Stimulated activated naive CD4-positive, alpha-beta T cell (primary cell): Measurements from ENCODE around the gene INAFM1.

Source experiments
- DNase-seq, 6 experiments: peaks; one replicate each; lab custom pipeline; 2025; lab: John Stamatoyannopoulos, UW

INAFM1 gene

GRCh38 chr19:47309608-47310007 lies 34.9 kb downstream of the INAFM1 start, which contains the start of gene C5AR1:
C5AR1 (plus strand) TSS chr19:47309861; CDS start chr19:47309896, 35 bp downstream.
- DNase-seq = no peak

DNA sequence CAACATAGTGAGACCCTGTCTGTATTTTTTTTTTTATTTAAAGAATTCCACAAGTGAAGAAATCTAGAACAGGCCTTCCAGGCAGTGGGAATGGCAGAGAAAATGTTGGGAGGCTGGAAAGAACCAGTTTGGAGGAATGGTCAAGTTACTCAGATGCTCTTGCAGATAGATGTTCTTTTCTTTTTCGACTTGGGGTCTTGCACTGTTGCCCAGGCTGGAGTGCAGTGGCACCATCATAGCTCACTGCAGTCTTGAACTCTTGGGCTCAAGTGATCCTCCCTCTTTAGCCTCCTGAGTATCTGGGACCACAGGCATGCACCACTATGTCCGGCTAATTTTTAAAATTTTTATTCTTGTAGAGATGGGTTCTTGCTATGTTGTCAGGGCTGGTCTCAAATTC lies 35.6 kb downstream of the INAFM1 start:
- DNase-seq = no peak

- DNase-seq = no peak
These were observed 36.1 kb downstream of the INAFM1 start for GRCh38 chr19:47310819-47311218.

DNA sequence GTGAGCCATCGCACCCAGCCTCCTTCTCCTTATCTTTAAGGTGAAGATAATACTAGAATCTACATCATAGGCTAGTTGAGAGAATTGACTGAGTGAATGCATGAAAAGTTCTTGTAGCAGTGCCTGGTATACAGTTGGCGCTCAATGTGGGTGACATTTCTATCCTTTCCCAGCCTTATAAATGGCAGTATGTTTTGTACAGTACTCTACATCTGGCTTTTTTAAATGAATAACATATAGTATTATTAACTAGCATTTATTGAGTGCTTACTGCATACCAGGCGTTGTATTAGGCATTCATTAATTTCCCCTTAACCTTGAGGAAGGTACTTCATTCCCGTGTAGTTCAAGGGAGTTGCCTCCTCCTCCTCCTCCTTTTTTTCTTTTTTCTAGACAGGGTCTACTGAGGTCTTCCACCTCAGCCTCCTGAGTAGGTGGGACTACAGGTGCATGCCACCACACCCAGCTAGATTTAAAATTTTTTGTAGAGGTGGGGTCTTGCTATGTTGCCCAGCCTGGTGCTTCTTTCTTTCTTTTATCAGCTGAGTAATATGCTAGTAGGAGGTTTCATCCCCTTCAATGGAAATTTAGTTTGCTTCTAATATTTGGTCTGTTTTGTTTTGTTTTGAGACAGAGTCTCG lies 37.8 kb downstream of the INAFM1 start:
- no peak for DNase-seq

DNA sequence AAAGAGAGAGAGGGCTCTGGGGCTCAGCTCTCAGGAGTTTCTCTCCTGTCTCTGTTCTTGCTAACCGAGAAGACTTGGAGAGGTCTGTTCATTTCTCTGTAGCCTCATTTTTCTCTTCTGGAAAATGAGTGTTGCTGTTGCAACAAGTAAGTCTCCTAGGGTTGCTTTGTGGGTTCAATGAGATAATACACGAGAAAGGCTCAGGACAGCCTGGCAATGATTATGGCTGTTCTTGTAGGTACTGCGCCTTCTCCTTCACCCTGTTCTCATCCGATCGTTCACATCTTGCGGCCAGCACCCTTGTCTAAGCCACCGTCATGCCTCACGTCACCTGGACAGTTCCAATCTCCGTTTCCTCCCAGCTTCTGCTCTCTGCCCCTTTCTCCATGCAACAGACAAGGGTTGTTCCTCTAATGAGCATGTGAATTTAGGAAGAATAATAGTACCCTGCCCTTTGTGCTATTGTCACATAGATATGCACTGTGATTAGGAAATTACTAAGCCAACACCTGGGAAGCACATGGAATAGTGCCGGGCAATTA lies 39.1 kb downstream of the INAFM1 start:
- no peak for DNase-seq

DNA sequence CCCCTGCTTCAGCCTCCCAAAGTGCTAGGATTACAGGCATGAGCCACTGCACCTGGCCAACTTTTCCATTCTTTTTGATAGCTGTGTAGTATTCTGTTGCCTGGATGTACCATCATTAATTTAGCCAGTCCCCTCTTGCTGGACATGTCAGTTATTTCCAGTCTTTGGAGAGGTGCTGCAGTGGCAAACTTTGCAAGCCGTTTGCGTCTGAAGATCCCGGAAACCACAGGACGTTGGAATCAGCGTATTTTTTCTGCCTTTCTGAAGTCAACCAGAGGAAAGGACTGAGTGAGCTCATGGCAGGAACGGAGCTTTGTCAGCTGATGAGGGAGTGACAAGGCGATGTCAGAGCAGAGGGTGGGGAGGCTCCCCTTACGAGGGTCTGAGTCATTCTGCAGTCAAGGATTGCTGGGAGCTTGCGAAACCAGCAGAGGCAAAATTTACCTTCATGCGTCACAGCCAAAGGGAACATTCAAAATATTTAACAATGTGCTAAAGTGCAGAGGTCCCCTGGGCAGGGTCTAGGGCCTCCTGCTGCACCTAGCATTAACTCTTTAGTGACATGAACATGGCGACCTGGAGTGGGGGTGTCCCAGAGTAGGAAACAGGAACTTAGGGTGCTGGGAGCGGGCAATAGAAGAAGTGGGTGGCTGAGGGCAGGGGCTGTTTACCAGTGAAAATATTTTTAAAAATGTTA lies 40.6 kb downstream of the INAFM1 start:
- no peak for DNase-seq

DNA sequence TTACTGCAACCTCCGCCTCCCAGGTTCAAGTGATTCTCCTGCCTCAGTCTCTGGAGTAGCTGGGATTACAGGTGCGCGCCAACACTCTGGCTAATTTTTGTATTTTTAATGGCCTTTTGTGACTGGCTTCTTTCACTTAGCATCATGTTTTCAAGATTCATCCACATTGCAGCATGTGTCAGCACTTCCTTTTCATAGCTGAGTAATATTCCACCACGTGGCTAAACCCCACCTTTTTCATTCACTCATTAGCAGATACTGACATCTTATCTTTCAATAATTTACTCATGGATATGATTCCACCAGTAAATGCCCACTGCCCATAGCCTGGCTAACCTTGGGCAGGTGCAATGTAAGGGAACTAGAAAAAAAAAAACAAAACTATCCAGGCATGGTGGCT lies 41.8 kb downstream of the INAFM1 start:
- no peak for DNase-seq

DNA sequence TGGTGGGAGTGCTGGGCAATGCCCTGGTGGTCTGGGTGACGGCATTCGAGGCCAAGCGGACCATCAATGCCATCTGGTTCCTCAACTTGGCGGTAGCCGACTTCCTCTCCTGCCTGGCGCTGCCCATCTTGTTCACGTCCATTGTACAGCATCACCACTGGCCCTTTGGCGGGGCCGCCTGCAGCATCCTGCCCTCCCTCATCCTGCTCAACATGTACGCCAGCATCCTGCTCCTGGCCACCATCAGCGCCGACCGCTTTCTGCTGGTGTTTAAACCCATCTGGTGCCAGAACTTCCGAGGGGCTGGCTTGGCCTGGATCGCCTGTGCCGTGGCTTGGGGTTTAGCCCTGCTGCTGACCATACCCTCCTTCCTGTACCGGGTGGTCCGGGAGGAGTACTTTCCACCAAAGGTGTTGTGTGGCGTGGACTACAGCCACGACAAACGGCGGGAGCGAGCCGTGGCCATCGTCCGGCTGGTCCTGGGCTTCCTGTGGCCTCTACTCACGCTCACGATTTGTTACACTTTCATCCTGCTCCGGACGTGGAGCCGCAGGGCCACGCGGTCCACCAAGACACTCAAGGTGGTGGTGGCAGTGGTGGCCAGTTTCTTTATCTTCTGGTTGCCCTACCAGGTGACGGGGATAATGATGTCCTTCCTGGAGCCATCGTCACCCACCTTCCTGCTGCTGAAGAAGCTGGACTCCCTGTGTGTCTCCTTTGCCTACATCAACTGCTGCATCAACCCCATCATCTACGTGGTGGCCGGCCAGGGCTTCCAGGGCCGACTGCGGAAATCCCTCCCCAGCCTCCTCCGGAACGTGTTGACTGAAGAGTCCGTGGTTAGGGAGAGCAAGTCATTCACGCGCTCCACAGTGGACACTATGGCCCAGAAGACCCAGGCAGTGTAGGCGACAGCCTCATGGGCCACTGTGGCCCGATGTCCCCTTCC lies 45.5 kb downstream of the INAFM1 start:
- no peak for DNase-seq

DNA sequence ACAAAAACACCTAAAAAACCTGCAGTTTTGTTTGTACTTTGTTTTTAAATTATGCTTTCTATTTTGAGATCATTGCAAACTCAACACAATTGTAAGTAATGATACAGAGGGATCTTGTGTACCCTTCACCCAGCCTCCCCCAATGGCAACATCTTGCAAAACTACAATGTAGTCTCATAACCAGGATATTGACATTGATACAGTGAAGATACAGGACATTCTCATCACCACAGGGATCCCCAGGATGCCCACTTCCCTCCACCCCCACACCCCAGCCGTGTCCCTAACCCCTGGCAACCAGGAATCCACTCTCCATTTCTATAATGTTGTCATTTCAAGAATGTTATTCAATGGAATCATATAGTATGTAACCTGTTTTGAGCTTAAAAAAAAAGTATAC lies 46.9 kb downstream of the INAFM1 start:
- DNase-seq = no peak

GRCh38 chr19:47322058-47322457 lies 47.4 kb downstream of the INAFM1 start:
- DNase-seq = no peak

DNA sequence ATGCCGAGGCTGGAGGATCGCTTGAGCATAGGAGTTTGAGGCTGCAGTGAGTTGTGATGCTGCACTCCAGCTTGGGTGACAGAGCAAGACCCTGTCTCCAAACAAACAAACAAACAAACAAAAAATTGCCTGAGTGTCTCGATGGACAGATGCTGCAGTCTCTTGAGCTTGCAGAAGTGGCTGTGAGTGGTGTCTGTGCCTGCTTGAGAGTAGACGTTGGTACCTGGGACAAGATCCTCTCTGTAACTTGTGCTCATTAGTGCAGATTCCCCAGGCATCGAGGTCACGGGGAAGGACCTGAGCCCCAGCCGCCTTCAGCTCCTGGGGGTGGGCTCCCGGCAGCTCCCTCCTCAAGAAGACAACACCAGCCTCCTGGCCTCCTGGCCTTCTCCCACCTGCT lies 48.7 kb downstream of the INAFM1 start:
- DNase-seq = no peak

- no peak for DNase-seq
These were observed 49.2 kb downstream of the INAFM1 start for GRCh38 chr19:47323872-47324271.

DNA sequence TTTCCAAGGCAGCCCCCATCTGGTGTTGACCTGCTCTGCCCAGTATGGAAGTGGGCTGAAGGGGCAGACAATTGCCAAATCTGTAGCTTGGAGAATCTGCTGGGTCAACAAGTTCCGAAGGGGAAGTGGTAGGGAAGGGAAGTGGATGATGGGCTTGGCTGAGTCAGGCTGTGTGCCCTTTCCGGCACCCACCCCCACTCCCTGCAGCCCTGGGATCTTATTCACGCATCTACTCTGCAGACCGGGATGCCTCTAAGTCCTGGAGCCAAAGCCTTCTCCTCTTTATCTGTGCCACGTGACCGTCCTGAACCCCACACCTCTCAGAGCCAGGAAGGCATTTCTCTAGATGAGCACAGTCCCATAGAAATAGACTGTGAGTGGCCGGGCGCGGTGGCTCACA lies 49.8 kb downstream of the INAFM1 start:
- no peak for DNase-seq
